AG08396 (cell line): Measurements from ENCODE around the gene ACADVL.

ENCODE experiments used
- DNase-seq: peaks from one replicate; pipeline ENCODE4 v3.0.0; 2012; ENCODE audit warnings: low spot score, mixed read lengths

The ACADVL gene

GRCh38 chr17:7251661-7252175 lies 32.0 kb downstream of the ACADVL start, which contains the start of gene CTDNEP1:
Gene CTDNEP1, minus strand, starts transcription at chr17:7251734. Its CDS starts 438 bp downstream, at chr17:7251296.
- peak; percentile 98 for DNase-seq

- DNase-seq: peak; percentile 90
Measured at GRCh38 chr17:7252176-7253043, 32.7 kb downstream of the ACADVL start, which contains the start of gene ELP5. Gene ELP5, plus strand, starts transcription at chr17:7252215. Its CDS starts 336 bp downstream, at chr17:7252551.

DNA sequence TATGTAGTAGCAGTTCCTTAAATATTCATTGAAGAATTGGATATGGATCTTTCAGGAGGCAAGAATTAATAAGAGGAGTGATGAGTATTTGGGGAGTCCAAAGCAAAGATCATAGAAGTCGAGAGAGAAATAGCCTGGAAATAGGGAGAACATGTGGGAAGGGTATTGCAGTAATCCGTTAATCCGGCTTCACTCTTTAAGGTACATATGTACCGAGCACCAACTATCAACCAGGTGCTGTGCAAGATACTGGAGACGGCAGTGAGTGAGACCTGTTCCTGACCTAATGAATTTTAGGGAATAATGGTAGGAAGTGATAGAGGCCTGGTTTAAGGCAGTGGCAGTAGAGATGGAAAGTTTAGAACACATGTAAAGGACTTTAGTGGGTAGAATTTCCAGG lies 33.3 kb downstream of the ACADVL start:
- DNase-seq: no peak

GRCh38 chr17:7254511-7254910 lies 34.8 kb downstream of the ACADVL start:
- DNase-seq: no peak

- no peak for DNase-seq
Measured at GRCh38 chr17:7256766-7257456, 37.2 kb downstream of the ACADVL start.

GRCh38 chr17:7258731-7259554 lies 39.2 kb downstream of the ACADVL start:
- DNase-seq: no peak

DNA sequence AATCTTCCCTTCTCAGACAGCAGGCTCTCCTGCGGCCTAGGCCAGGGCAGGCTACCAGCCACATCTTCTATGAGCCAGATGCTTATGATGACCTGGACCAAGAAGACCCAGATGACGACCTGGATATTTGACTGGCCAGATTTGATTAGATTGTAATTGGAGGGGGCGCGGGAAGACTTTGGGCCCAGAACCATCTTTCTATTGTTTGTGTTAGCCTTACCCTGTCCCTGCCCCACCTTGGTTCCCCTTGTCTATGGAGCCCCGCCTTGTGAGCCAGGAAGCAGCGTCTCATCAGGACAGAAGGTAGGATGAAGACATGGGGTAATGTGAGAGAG lies 39.8 kb downstream of the ACADVL start:
- DNase-seq: no peak

DNA sequence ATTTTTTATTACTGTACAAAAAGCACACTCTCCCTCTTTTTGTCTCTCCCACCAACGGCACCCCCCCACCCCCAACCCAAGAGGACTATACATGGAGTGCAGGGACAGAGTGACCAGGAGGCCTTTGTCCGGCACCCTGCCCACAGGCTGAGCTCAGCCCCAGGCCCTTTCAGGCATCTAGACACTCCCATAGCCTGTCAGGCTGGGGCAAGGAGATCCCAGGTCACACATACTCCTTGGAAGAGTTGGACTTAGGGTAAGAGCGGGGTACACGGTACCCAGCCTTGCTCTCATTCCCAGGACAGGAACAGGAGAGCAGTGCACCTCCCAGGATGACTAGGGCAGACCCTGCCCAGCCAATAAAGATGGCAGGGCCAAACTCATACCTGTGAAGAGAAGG lies 40.4 kb downstream of the ACADVL start:
- no peak for DNase-seq

GRCh38 chr17:7260651-7261378 lies 41.1 kb downstream of the ACADVL start:
- peak; percentile 54 for DNase-seq

- DNase-seq: peak; percentile 41
Measured at GRCh38 chr17:7261379-7262191, 41.8 kb downstream of the ACADVL start.

DNA sequence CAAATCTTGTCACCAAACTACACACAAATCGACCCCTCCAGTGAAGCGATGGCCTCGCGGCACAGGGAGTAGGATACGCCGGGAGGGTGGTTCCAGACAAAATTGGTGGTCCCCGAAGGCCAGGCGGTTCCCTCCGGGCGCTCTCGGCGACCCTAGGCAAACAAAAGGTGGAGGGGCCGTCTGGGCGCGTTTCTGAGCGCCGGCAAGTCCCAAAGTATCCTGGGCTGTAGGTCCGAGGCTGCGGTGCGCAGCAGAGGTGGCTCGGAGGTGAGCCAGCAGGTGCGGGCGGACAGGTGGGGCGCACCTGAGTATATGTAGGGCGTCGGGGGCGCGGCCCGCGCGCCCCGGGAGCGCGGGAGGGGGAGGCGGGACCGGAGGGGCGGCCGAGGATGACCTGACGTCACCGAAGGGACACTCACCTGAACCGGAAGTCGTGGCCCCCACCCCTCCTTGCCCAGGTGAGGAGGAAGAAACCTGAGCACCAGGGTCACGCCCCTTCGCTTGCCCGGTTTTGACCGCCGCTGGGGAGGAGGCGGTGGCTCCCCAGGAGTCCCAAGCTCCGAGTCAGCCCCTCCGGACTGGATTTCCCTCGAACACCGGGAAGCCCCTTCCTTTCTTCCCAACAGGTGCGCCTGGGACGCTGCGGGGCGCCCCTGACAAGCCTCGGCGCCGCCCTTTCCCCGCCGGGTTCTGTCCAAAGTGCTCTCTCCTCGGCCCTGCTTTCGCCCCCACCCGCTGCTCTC lies 42.6 kb downstream of the ACADVL start, which contains the start of gene CLDN7:
Gene CLDN7, minus strand, starts transcription at position 287 of the 743 bp plus-strand sequence. CDS start 435 bp downstream, outside the sequence.
- DNase-seq: peak; percentile 26

DNA sequence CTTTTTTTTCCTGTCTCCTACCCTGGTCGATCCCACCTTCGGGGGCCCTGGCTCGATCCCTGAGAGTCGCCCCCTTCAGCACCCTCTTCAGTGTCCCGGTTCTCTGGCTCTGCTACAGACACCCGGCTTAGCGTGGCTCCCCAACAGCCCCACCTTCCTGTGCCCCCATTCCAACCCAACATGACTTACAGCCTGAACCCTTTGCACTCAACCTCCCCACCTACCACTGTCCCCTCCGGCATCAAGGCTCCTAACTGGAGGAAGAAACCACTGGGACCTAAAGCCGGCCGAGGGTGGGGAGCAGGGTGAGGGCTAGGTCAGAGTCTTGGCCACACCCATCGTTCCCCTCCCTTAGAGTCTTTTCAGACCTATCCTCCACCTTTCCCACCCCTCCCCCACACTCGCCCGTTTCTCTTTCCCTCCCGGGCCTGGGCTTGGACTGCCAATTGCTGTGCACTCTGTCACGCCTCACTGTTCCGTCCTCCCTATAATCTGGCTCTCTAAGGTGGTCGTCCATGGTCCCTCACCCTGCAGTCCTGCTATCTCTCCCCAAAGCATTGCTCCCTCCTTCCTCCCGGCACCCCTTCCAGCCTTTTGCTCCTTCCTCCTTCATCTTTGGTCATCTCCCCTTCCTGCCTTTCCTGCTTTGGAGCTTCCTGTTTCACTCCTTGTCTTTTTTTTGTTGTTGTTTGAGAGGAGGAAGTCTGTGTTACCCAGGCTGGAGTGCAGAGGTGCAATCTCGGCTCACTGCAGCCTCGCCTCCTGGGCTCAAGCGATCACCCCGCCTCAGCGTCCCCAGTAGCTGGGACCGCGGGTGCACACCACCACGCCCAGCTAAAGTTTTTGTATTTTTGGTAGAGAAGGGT lies 43.4 kb downstream of the ACADVL start:
- peak; percentile 30 for DNase-seq

GRCh38 chr17:7263801-7264078 lies 44.0 kb downstream of the ACADVL start:
- DNase-seq: no peak

- peak; percentile 35 for DNase-seq
Measured at GRCh38 chr17:7266784-7267183, 47.0 kb downstream of the ACADVL start.
